HepG2 (cell line): ENCODE results near the gene PLCL1. TPM values are rescaled to one million over a fixed set of nuclear protein-coding genes. Genes with fewer than 3 reads are reported as not detected.

Experiments used
- ATAC-seq: fragments of 200-7000 bp; cut with Tn5 transposase; 3 replicates; pipeline ENCODE4 v1.9.1; 2020; ENCODE audit warnings: mild to moderate bottlenecking, moderate library complexity
- BruUV-seq: library from RNA; stranded (reverse); fragments of 400-500 nt; replicated peaks from 2 replicates; lab custom pipeline; 2021; lab: Mats Ljungman, UMichigan
- CTCF ChIA-PET: fragments of 300-600 bp; formaldehyde crosslinking; extraction: SDS; loops from one replicate; lab custom pipeline; 2021; ENCODE audit warnings: low total read pairs, inconsistent platforms, low intra/inter-chr PET ratio; lab: Yijun Ruan, JAX
- POLR2A ChIA-PET: fragments of 350-600 bp; sonication (Branson Sonifier 250); formaldehyde crosslinking; loops from one replicate; lab custom pipeline; 2020; ENCODE audit warnings: antibody characterized with exemption, inconsistent platforms; lab: Yijun Ruan, JAX
- DNase-seq: peaks from one replicate; pipeline ENCODE4 v3.0.0-alpha.2; 2015; ENCODE audit warnings: low spot score
- FAIRE-seq: peaks from 3 replicates; lab custom pipeline; 2011; peaks lifted over from hg19 to GRCh38; lab: Jason Lieb, UNC
- H2AFZ ChIP-seq: one replicate; pipeline ENCODE4 v1.6.1; 2011; ENCODE audit warnings: low read length, inconsistent platforms
- H3K27ac ChIP-seq: fragments of 300-600 bp; 3 replicates; pipeline ENCODE4 v1.8.0; 2011; ENCODE audit warnings: mixed run types, mild to moderate bottlenecking, mixed read lengths, low read length, inconsistent platforms; ENCODE audit not compliant: insufficient read depth; ENCODE audit errors: extremely low read length
- H3K27me3 ChIP-seq, 2 experiments: fragments of 200-600 bp in 1 of 2; 2 replicates in 1 of 2; 3 replicates in 1 of 2; pipeline versions ENCODE4 v1.6.0 to v1.8.0; 2011; ENCODE audit warnings: low read length in 2 of 2, mild to moderate bottlenecking in 2 of 2, moderate library complexity in 2 of 2, inconsistent platforms in 1 of 2; ENCODE audit not compliant: insufficient read depth in 2 of 2, control insufficient read depth in 1 of 2
- H3K36me3 ChIP-seq, 2 experiments: fragments of 200-600 bp in 1 of 2; replicated peaks in 1 of 2; 2 replicates in 1 of 2; 3 replicates in 1 of 2; pipeline versions ENCODE4 v1.5.1 to v1.8.0; 2011; ENCODE audit warnings: low read length in 2 of 2, inconsistent platforms in 1 of 2; ENCODE audit not compliant: insufficient read depth in 2 of 2, control insufficient read depth in 1 of 2
- H3K4me1 ChIP-seq: 2 replicates; pipeline ENCODE4 v1.5.1; 2012; ENCODE audit warnings: low read length, inconsistent platforms; ENCODE audit not compliant: insufficient read depth
- H3K4me2 ChIP-seq: 2 replicates; pipeline ENCODE4 v1.6.0; 2011; ENCODE audit warnings: low read depth, low read length, inconsistent platforms
- H3K4me3 ChIP-seq, 3 experiments: fragments of 200-600 bp in 1 of 3; sonication (generic), shearing (Covaris generic) in 1 of 3; replicated peaks in 1 of 3; 2 replicates each; pipeline ENCODE4 v1.5.1; 2011 to 2016; ENCODE audit warnings: low read length in 3 of 3, inconsistent platforms in 2 of 3, low read depth in 2 of 3, mild to moderate bottlenecking in 2 of 3, control low read depth in 1 of 3, mixed read lengths in 1 of 3; ENCODE audit not compliant: insufficient read depth in 1 of 3
- H3K79me2 ChIP-seq: one replicate; pipeline ENCODE4 v1.6.1; 2011; ENCODE audit warnings: low read length, inconsistent platforms; ENCODE audit not compliant: insufficient read depth
- H3K9ac ChIP-seq: 2 replicates; pipeline ENCODE4 v1.6.0; 2011; ENCODE audit warnings: mild to moderate bottlenecking, low read depth, low read length, inconsistent platforms; ENCODE audit not compliant: insufficient read depth
- H3K9me3 ChIP-seq: 2 replicates; pipeline ENCODE4 v1.5.1; 2012; ENCODE audit warnings: mild to moderate bottlenecking, low read length
- H4K20me1 ChIP-seq: 2 replicates; pipeline ENCODE4 v1.6.0; 2011; ENCODE audit warnings: inconsistent platforms, mild to moderate bottlenecking, low read length, moderate library complexity; ENCODE audit not compliant: insufficient read depth
- ZNF138 ChIP-seq: sonication (generic); formaldehyde crosslinking; IDR thresholded peaks from 2 replicates; pipeline ENCODE4 v1.5.0; 2020; ENCODE audit warnings: mild to moderate bottlenecking, low read depth, missing genetic modification reagents
- ZNF446 ChIP-seq: sonication (generic); formaldehyde crosslinking; IDR thresholded peaks from 2 replicates; pipeline ENCODE4 v1.5.0; 2020; ENCODE audit warnings: mild to moderate bottlenecking, missing genetic modification reagents
- ZNF703 ChIP-seq: sonication (generic); formaldehyde crosslinking; IDR thresholded peaks from 2 replicates; pipeline ENCODE4 v1.5.1; 2020; ENCODE audit warnings: missing genetic modification reagents, mild to moderate bottlenecking, moderate library complexity, borderline replicate concordance
- WGBS: methylation state at CpG from one replicate; pipeline ENCODE4 v1.1.6; 2017; ENCODE audit warnings: low lambda C conversion rate; 5-methylcytosine and 5-hydroxymethylcytosine counted together
- in situ Hi-C: cut with HindIII; loops from 2 replicates; pipeline ENCODE4 v1.10.0; 2017; ENCODE audit warnings: low pct_unique_long_range_greater_than_20kb; ENCODE audit not compliant: extremely low pct_ligation_motif_present
- intact Hi-C: fragments of 100-400 bp; cut with micrococcal nuclease; formaldehyde crosslinking; loops from one replicate; pipeline ENCODE4 v1.10.0; 2022; ENCODE audit not compliant: unreplicated experiment
- polyA plus RNA-seq, 8 experiments: library from polyadenylated mRNA; depleted of rRNA in 3 of 8; stranded (reverse) in 7 of 8; unstranded in 1 of 8; fragments of >200 nt; fragmentation: Illumina TruSeq in 4 of 8; extraction: Trizol in 4 of 8; gene quantifications; 2 replicates each; pipeline versions ENCODE4 v1.2.1 to v1.2.3, GENCODE V29; 2011 to 2016; ENCODE audit warnings: low read depth in 4 of 8, missing spikeins in 1 of 8, mixed read lengths in 1 of 8; ENCODE audit not compliant: insufficient read depth in 1 of 8
- total RNA-seq, 5 experiments: library from RNA; depleted of rRNA; stranded (reverse); fragments of >200 nt; fragmentation: Illumina TruSeq; extraction: Trizol; gene quantifications; 2 replicates each; pipeline ENCODE4 v1.2.3, GENCODE V29; 2016; ENCODE audit warnings: low read depth in 1 of 5

PLCL1 gene
- total and polyA plus RNA-seq, 2 of the 13 experiments (the other 11 are each of a cell fraction or from before 2014, with no cell fraction given) = not detected

GRCh38 chr2:197897960-197898678 is 93.7 kb downstream of the PLCL1 start:
- Histone ChIP-seq H2AFZ (no peak overlapping the region), H3K9me3 (no peaks in the 10 kb centered on the region), H3K36me3 (no peaks in the 10 kb centered on the region), H3K4me2 (no peak overlapping the region), H3K27me3 (no peaks in the 10 kb centered on the region; a peak in 1 of 5 replicates), H3K4me1 (no peaks in the 10 kb centered on the region), H3K27ac (no peak overlapping the region), H3K79me2 (no peaks in the 10 kb centered on the region), H4K20me1 (no peaks in the 10 kb centered on the region), H3K9ac (no peak overlapping the region), H3K4me3 (no peak overlapping the region)
- CTCF ChIA-PET = no interaction called here
- no peak for ATAC-seq
- FAIRE-seq = no peak
- in situ Hi-C loops (no loop called here), intact Hi-C loops (no loop called here)
- 0% methylated on average over 4 of the region's 4 CpGs for WGBS
- no peak for DNase-seq
- POLR2A ChIA-PET = no interaction called here
- TF ChIP-seq ZNF703 (no peak), ZNF138 (CRISPR knock-in tag) (no peak)
- no TSS peak for BruUV-seq

GRCh38 chr2:197904446-197904845 is 100.1 kb downstream of the PLCL1 start:
- intact Hi-C loops = no loop called here
- no peaks in the 10 kb centered on the region for H3K27me3 ChIP-seq
- no peaks in the 10 kb centered on the region for H3K4me1 ChIP-seq
- H3K4me3 ChIP-seq = no peak overlapping the region
- DNase-seq (no peak), ATAC-seq (no peak), FAIRE-seq (no peak)
- no peaks in the 10 kb centered on the region for H3K36me3 ChIP-seq
- H3K9ac ChIP-seq = no peak overlapping the region
- in situ Hi-C loops = no loop called here
- WGBS = 0% methylated on average over 2 of the region's 2 CpGs
- no peaks in the 10 kb centered on the region for H4K20me1 ChIP-seq
- H3K79me2 ChIP-seq = no peaks in the 10 kb centered on the region
- H3K4me2 ChIP-seq = no peak overlapping the region
- no peak for TF ChIP-seq ZNF446 (CRISPR knock-in tag)
- no peak overlapping the region for H3K27ac ChIP-seq
- POLR2A ChIA-PET = no interaction called here
- BruUV-seq = no TSS peak
- CTCF ChIA-PET = no interaction called here
- no peaks in the 10 kb centered on the region for H3K9me3 ChIP-seq
- H2AFZ ChIP-seq = no peak overlapping the region
